A549 (cell line): ENCODE results near the gene XPC. TPM values are rescaled to one million over a fixed set of nuclear protein-coding genes. Genes with fewer than 3 reads are reported as not detected.

Experiments used
- ATAC-seq, 2 experiments: fragments of 200-7000 bp in 1 of 2; fragments of >200 bp in 1 of 2; cut with Nextera tagmentation in 1 of 2; cut with Tn5 transposase in 1 of 2; 3 replicates each; pipeline versions ENCODE4 v1.8.0 to v1.9.1; 2018 to 2020; ENCODE audit warnings: mild to moderate bottlenecking in 1 of 2, moderate library complexity in 1 of 2
- CTCF ChIA-PET: fragments of 300-600 bp; sonication (Branson Sonifier 250); formaldehyde crosslinking; extraction: SDS; loops from one replicate; lab custom pipeline; 2021; ENCODE audit warnings: antibody characterized with exemption, inconsistent platforms; lab: Yijun Ruan, JAX
- POLR2A ChIA-PET: fragments of 350-600 bp; formaldehyde crosslinking; extraction: SDS; loops from one replicate; lab custom pipeline; 2021; ENCODE audit warnings: antibody characterized with exemption, inconsistent platforms; lab: Yijun Ruan, JAX
- DNase-seq, 2 experiments: peaks; one replicate each; pipeline versions ENCODE4 v3.0.0 to v3.0.0-alpha.2; 2011 to 2016; ENCODE audit warnings: low read depth in 1 of 2, low spot score in 1 of 2
- FAIRE-seq: peaks from 2 replicates; lab custom pipeline; 2011; peaks lifted over from hg19 to GRCh38; lab: Jason Lieb, UNC
- H3K27ac ChIP-seq, 2 experiments: fragments of >200 bp; sonication (Bioruptor Twin); formaldehyde crosslinking; 3 replicates each; pipeline ENCODE4 v1.5.1; 2016 to 2017
- H3K4me1 ChIP-seq: fragments of >200 bp; sonication (Bioruptor Twin); formaldehyde crosslinking; 3 replicates; pipeline ENCODE4 v1.6.1; 2016
- H3K4me2 ChIP-seq: fragments of >200 bp; sonication (Bioruptor Twin); formaldehyde crosslinking; 3 replicates; pipeline ENCODE4 v1.6.1; 2016
- H3K4me3 ChIP-seq: fragments of >200 bp; sonication (Bioruptor Twin); formaldehyde crosslinking; 3 replicates; pipeline ENCODE4 v1.5.1; 2016
- H3K9me3 ChIP-seq: fragments of >200 bp; sonication (Bioruptor Twin); formaldehyde crosslinking; 3 replicates; pipeline ENCODE4 v1.6.1; 2016
- BHLHE40 ChIP-seq: IDR thresholded peaks from 2 replicates; pipeline ENCODE4 v1.6.1; 2012; ENCODE audit warnings: low read depth, low read length, inconsistent platforms
- CEBPB ChIP-seq, 2 experiments: fragments of >200 bp in 1 of 2; sonication (Bioruptor Twin) in 1 of 2; formaldehyde crosslinking in 1 of 2; IDR thresholded peaks; 2 replicates each; pipeline ENCODE4 v1.6.1; 2012 to 2016
- EHMT2 ChIP-seq: fragments of 200-600 bp; sonication (generic); IDR thresholded peaks from 2 replicates; pipeline ENCODE4 v1.6.1; 2016; ENCODE audit warnings: antibody characterized with exemption, low read depth, mild to moderate bottlenecking, moderate library complexity
- EP300 ChIP-seq, 2 experiments: fragments of >200 bp; sonication (Bioruptor Twin); formaldehyde crosslinking; IDR thresholded peaks; 2 replicates in 1 of 2; 3 replicates in 1 of 2; pipeline ENCODE4 v1.6.1; 2016 to 2017
- ESRRA ChIP-seq: fragments of 150-350 bp; IDR thresholded peaks from 2 replicates; pipeline ENCODE4 v1.6.1; 2014; ENCODE audit warnings: mild to moderate bottlenecking, low read length, borderline replicate concordance
- FOSB ChIP-seq: fragments of 250-450 bp; sonication (Bioruptor Pico); IDR thresholded peaks from 2 replicates; pipeline ENCODE4 v1.5.0; 2020; ENCODE audit warnings: mild to moderate bottlenecking, moderate library complexity
- FOSL2 ChIP-seq, 2 experiments: fragments of 450-650 bp in 1 of 2; fragments of >200 bp in 1 of 2; sonication (Bioruptor Twin) in 1 of 2; formaldehyde crosslinking; IDR thresholded peaks; 2 replicates each; pipeline versions ENCODE4 v1.5.0 to v1.6.1; 2016 to 2020; ENCODE audit warnings: mild to moderate bottlenecking in 1 of 2, moderate library complexity in 1 of 2
- FOXS1 ChIP-seq: fragments of 250-450 bp; sonication (Bioruptor Pico); IDR thresholded peaks from 2 replicates; pipeline ENCODE4 v1.5.0; 2020; ENCODE audit warnings: mild to moderate bottlenecking, moderate library complexity
- HES2 ChIP-seq: fragments of >200 bp; sonication (Bioruptor Twin); formaldehyde crosslinking; IDR thresholded peaks from 2 replicates; pipeline ENCODE4 v1.6.1; 2016
- HOXB5 ChIP-seq: fragments of 250-450 bp; sonication (Bioruptor Pico); IDR thresholded peaks from 2 replicates; pipeline ENCODE4 v1.5.0; 2020; ENCODE audit warnings: mild to moderate bottlenecking, moderate library complexity
- JUN ChIP-seq, 2 experiments: fragments of >200 bp; sonication (Bioruptor Twin); formaldehyde crosslinking; IDR thresholded peaks; 2 replicates in 1 of 2; 3 replicates in 1 of 2; pipeline ENCODE4 v1.6.1; 2016 to 2017
- KDM5A ChIP-seq: fragments of 200-600 bp; sonication (generic); IDR thresholded peaks from 2 replicates; pipeline ENCODE4 v1.6.1; 2016; ENCODE audit warnings: antibody characterized with exemption, mild to moderate bottlenecking
- MAFK ChIP-seq: fragments of 450-650 bp; IDR thresholded peaks from 2 replicates; pipeline ENCODE4 v1.6.1; 2014; ENCODE audit not compliant: partially characterized antibody
- MAZ ChIP-seq: fragments of 150-350 bp; IDR thresholded peaks from 2 replicates; pipeline ENCODE4 v1.6.1; 2014; ENCODE audit warnings: antibody characterized with exemption, low read depth, low read length, borderline replicate concordance
- MYC ChIP-seq: IDR thresholded peaks from 2 replicates; pipeline ENCODE4 v1.6.1; 2012; ENCODE audit warnings: mild to moderate bottlenecking, inconsistent platforms, low read length, improper control_type of control experiment, borderline replicate concordance
- POLR2A ChIP-seq: IDR thresholded peaks from 2 replicates; pipeline ENCODE4 v1.6.1; 2012; ENCODE audit warnings: mild to moderate bottlenecking, low read length
- RAD21 ChIP-seq, 2 experiments: fragments of >200 bp in 1 of 2; sonication (Bioruptor Twin) in 1 of 2; formaldehyde crosslinking in 1 of 2; IDR thresholded peaks in 1 of 2; conservative IDR thresholded peaks in 1 of 2; 2 replicates in 1 of 2; 3 replicates in 1 of 2; pipeline ENCODE4 v1.6.1; 2012 to 2018; ENCODE audit warnings: inconsistent platforms in 1 of 2
- RARB ChIP-seq: fragments of 250-450 bp; sonication (Bioruptor Pico); IDR thresholded peaks from 2 replicates; pipeline ENCODE4 v1.8.0; 2021; ENCODE audit warnings: mild to moderate bottlenecking, moderate library complexity
- RCOR1 ChIP-seq: fragments of 150-350 bp; IDR thresholded peaks from 2 replicates; pipeline ENCODE4 v1.6.1; 2014; ENCODE audit warnings: antibody characterized with exemption, low read length, low read depth
- REST ChIP-seq: fragments of 200-600 bp; sonication (generic); IDR thresholded peaks from 2 replicates; pipeline ENCODE4 v1.6.1; 2016; ENCODE audit warnings: antibody characterized with exemption, mild to moderate bottlenecking, moderate library complexity
- RNF2 ChIP-seq: fragments of 200-600 bp; sonication (generic); IDR thresholded peaks from 2 replicates; pipeline ENCODE4 v1.6.1; 2016; ENCODE audit warnings: low read depth, mild to moderate bottlenecking, antibody characterized with exemption, moderate library complexity, borderline replicate concordance
- TFCP2L1 ChIP-seq: fragments of 250-450 bp; sonication (Bioruptor Pico); IDR thresholded peaks from 2 replicates; pipeline ENCODE4 v1.5.0; 2021; ENCODE audit warnings: mild to moderate bottlenecking
- USF2 ChIP-seq: fragments of 450-650 bp; IDR thresholded peaks from 2 replicates; pipeline ENCODE4 v1.6.1; 2014; ENCODE audit warnings: antibody characterized with exemption
- WGBS: methylation state at CpG from one replicate; pipeline ENCODE4 v1.1.6; 2017; ENCODE audit errors: missing lambda C conversion rate; 5-methylcytosine and 5-hydroxymethylcytosine counted together
- polyA plus RNA-seq, 4 experiments: library from polyadenylated mRNA; depleted of rRNA in 3 of 4; stranded (reverse); fragments of >200 nt; fragmentation: RNase III in 1 of 4; extraction: RNeasy Plus Mini Kit Qiagen cat#74134 plus additional on column Dnase treatment in 1 of 4; gene quantifications; 2 replicates in 3 of 4; 3 replicates in 1 of 4; pipeline ENCODE4 v1.2.3, GENCODE V29; 2011 to 2017

The XPC gene
- polyA plus RNA-seq, 2 of the 4 experiments (the other 2 are of a cell fraction): 35.4 to 36.3 TPM

- FAIRE-seq (no peak), ATAC-seq (no peak), DNase-seq (no peak)
- Histone ChIP-seq H3K27ac (peak overlapping the region in 1 of 2 experiments; percentile 24; a peak in 1 of 6 replicates), H3K4me2 (no peak overlapping the region), H3K4me1 (peaks cover 8% of the 10 kb centered on the region; the same call in 2 of the 3 replicates), H3K9me3 (no peaks in the 10 kb centered on the region), H3K4me3 (no peak overlapping the region)
- ChIA-PET CTCF (interaction anchor here (0.6 kb wide), 1 partner anchor 1314 kb away, joined by 3 read pairs; no protein-coding TSS in a partner anchor), POLR2A (interaction anchor here (0.9 kb wide), 1 partner anchor 12 kb away, joined by 3 read pairs; no protein-coding TSS in a partner anchor)
- 80% methylated on average over 1 of the region's 3 CpGs for WGBS
- no peak for TF ChIP-seq HOXB5 (CRISPR knock-in tag)
- no peak for TF ChIP-seq MAZ
- TF ChIP-seq RCOR1: no peak
- no peak for TF ChIP-seq MYC
- TF ChIP-seq TFCP2L1 (CRISPR knock-in tag): no peak
- no peak for TF ChIP-seq RARB (CRISPR knock-in tag)
- TF ChIP-seq CEBPB (IDR thresholded peaks at IDR 0.05): no peak
- TF ChIP-seq ESRRA: no peak
- TF ChIP-seq FOSB: no peak
- no peak for TF ChIP-seq REST
- TF ChIP-seq USF2: no peak
- TF ChIP-seq HES2: no peak
Observed at GRCh38 chr3:14137004-14137403, 41.4 kb downstream of the XPC start.

- POLR2A ChIA-PET: interaction anchor here (0.8 kb wide), 1 partner anchor 43 kb away, joined by 3 read pairs; the partner anchor contains the start of genes LSM3 and XPC
- Histone ChIP-seq H3K9me3 (no peaks in the 10 kb centered on the region), H3K4me2 (no peak overlapping the region), H3K4me3 (no peak overlapping the region), H3K27ac (no peak overlapping the region), H3K4me1 (peaks cover 8% of the 10 kb centered on the region; the same call in 2 of the 3 replicates)
- CTCF ChIA-PET: interaction anchor here (2.0 to 2.8 kb wide), 2 partner anchors 10 kb away, joined by 7 to 14 read pairs; partner anchors contain the start of gene TMEM43
- FAIRE-seq (no peak), ATAC-seq (no peak), DNase-seq (no peak)
- 88% methylated on average over 11 of the region's 11 CpGs for WGBS
- no peak for TF ChIP-seq RCOR1
- TF ChIP-seq EHMT2: no peak
- TF ChIP-seq BHLHE40: no peak
- no peak for TF ChIP-seq JUN (IDR thresholded peaks at IDR 0.05)
- no peak for TF ChIP-seq ESRRA
- TF ChIP-seq EP300 (IDR thresholded peaks at IDR 0.05): no peak
- no peak for TF ChIP-seq FOSL2 (IDR thresholded peaks at IDR 0.05)
- TF ChIP-seq FOSL2 (CRISPR knock-in tag; IDR thresholded peaks at IDR 0.05): no peak
- TF ChIP-seq FOXS1 (CRISPR knock-in tag): no peak
- no peak for TF ChIP-seq POLR2A
- TF ChIP-seq KDM5A: no peak
- no peak for TF ChIP-seq RAD21 (conservative IDR thresholded peaks at IDR 0.05 in 1 of 2, IDR thresholded peaks at IDR 0.05 in 1 of 2)
- no peak for TF ChIP-seq HES2
- TF ChIP-seq RNF2: no peak
- no peak for TF ChIP-seq MAFK
- TF ChIP-seq, all 56 proteins: peak for 0
Observed at GRCh38 chr3:14135581-14135980, 42.8 kb downstream of the XPC start.
